ENCODE results near the gene HYAL1.

DNA sequence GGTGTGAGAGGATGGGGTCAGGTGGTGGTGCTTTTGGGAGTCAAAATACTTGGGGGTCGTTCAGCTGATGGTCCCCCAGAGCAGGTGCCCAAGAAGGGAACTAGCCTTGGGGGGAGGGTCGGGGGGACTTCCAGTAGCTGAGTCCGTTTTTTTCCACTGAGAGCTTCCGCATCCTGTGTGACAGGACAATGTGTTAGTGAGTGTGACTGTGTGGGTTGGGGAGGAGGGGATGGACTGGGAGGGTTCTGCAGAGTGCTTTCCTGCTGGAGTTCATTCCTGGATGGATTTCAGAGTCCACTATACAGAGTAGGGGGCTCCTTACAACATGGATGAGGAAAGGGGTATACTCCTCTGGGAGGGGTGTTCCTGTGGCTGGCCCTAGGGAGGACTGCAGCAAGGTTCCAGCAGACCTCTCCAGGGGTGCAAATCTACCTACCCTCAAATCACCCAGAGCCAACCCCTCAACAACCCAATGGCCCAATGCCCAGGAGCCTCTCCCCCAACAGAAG is 19.8 kb upstream of the HYAL1 start:
- TF ChIP-seq POLR2A (IDR thresholded peaks at IDR 0.05): no peak
- TF ChIP-seq CTCF (IDR thresholded peaks at IDR 0.05): no peak

Measured in esophagus squamous epithelium (tissue), 4 donors.